Gastrocnemius medialis (tissue), 4 donors: Measurements from ENCODE around the gene PDLIM4.

Experiments used
- POLR2A ChIP-seq, 2 donors: fragments of 450-650 bp; IDR thresholded peaks; one replicate each; pipeline ENCODE4 v1.6.1; 2017; ENCODE audit warnings: antibody characterized with exemption in 2 of 2, mild to moderate bottlenecking in 2 of 2, moderate library complexity in 2 of 2
- TF ChIP-seq, protein P1 (sequence below), 5 experiments: fragments of 450-650 bp in 3 of 5; fragments of 200-600 bp in 2 of 5; sonication (generic) in 2 of 5; IDR thresholded peaks in 4 of 5; conservative IDR thresholded peaks in 1 of 5; 1 replicate in 4 of 5; 2 replicates in 1 of 5; pipeline ENCODE4 v1.5.1; 2016 to 2019; ENCODE audit warnings: antibody characterized with exemption in 5 of 5, mild to moderate bottlenecking in 3 of 5, moderate library complexity in 3 of 5

DNA sequence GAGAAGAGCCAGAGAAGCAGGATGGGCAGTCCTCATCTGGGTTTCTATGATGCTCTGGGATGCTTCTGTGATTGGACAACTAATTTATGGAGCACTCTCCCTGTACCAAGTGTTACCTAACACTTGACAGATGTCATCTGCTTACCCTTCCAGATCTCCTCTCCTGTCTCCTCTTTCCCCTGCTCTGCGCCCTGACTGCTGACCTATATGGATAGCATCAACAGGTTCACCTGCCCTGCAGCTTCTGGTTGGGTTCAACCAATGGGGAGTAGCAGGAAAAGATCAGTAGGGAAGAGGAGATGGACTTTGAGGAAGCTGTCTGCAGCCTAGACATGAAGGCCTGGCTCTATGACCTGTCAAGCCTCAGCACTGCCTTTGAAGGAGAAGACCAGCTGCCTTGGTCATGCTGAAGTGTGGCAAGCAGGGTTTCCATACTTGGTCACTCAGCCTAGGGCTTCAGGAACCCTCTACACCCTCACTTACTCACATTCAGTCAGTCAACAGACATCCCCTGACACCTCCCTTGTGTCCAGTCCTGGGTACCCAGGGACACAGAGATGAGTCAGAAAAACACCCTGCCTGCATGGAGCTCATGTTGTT lies 18.5 kb upstream of the PDLIM4 start:
- TF ChIP-seq, protein P1, sequence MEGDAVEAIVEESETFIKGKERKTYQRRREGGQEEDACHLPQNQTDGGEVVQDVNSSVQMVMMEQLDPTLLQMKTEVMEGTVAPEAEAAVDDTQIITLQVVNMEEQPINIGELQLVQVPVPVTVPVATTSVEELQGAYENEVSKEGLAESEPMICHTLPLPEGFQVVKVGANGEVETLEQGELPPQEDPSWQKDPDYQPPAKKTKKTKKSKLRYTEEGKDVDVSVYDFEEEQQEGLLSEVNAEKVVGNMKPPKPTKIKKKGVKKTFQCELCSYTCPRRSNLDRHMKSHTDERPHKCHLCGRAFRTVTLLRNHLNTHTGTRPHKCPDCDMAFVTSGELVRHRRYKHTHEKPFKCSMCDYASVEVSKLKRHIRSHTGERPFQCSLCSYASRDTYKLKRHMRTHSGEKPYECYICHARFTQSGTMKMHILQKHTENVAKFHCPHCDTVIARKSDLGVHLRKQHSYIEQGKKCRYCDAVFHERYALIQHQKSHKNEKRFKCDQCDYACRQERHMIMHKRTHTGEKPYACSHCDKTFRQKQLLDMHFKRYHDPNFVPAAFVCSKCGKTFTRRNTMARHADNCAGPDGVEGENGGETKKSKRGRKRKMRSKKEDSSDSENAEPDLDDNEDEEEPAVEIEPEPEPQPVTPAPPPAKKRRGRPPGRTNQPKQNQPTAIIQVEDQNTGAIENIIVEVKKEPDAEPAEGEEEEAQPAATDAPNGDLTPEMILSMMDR (IDR thresholded peaks at IDR 0.05 in 4 of 5, conservative IDR thresholded peaks at IDR 0.05 in 1 of 5) = no peak
- TF ChIP-seq POLR2A (IDR thresholded peaks at IDR 0.05) = no peak
